DOHH2 (cell line): Measurements from ENCODE around the gene RAMP3.

Experiments
- H3F3A ChIP-seq: fragments of 200-600 bp; sonication (generic), shearing (Covaris generic); 2 replicates; pipeline ENCODE4 v1.6.0; 2016; ENCODE audit warnings: antibody characterized with exemption, mild to moderate bottlenecking; ENCODE audit not compliant: control insufficient read depth, insufficient read depth
- H3K27ac ChIP-seq: fragments of 200-600 bp; sonication (generic); 2 replicates; pipeline ENCODE4 v1.5.1; 2014; ENCODE audit warnings: low read depth, mild to moderate bottlenecking, low read length, moderate library complexity
- H3K27me3 ChIP-seq: fragments of 200-600 bp; sonication (generic); 2 replicates; pipeline ENCODE4 v1.6.1; 2014; ENCODE audit warnings: mild to moderate bottlenecking, low read length, mixed read lengths; ENCODE audit not compliant: control insufficient read depth
- H3K36me3 ChIP-seq: fragments of 200-600 bp; sonication (generic); 2 replicates; pipeline ENCODE4 v1.6.1; 2014; ENCODE audit warnings: mild to moderate bottlenecking, low read length, moderate library complexity, mixed read lengths; ENCODE audit not compliant: control insufficient read depth
- H3K4me1 ChIP-seq: fragments of 200-600 bp; sonication (generic); 2 replicates; pipeline ENCODE4 v1.6.1; 2014; ENCODE audit warnings: mild to moderate bottlenecking, low read length, mixed read lengths; ENCODE audit not compliant: control insufficient read depth
- H3K4me2 ChIP-seq: fragments of 200-600 bp; sonication (generic); 2 replicates; pipeline ENCODE4 v1.6.0; 2014; ENCODE audit warnings: mild to moderate bottlenecking, low read length, moderate library complexity
- H3K4me3 ChIP-seq: fragments of 200-600 bp; sonication (generic); 2 replicates; pipeline ENCODE4 v1.5.1; 2014; ENCODE audit warnings: mild to moderate bottlenecking, low read length, mixed read lengths
- H3K79me2 ChIP-seq: fragments of 200-600 bp; sonication (generic); 2 replicates; pipeline ENCODE4 v1.6.1; 2014; ENCODE audit warnings: mild to moderate bottlenecking, low read length, mixed read lengths; ENCODE audit not compliant: control insufficient read depth
- H3K9me2 ChIP-seq: fragments of 200-600 bp; sonication (generic); replicated peaks from 2 replicates; pipeline ENCODE4 v1.6.1; 2014; ENCODE audit warnings: mild to moderate bottlenecking, low read length, mixed read lengths; ENCODE audit not compliant: control insufficient read depth
- H3K9me3 ChIP-seq: fragments of 200-600 bp; sonication (generic); 2 replicates; pipeline ENCODE4 v1.6.1; 2014; ENCODE audit warnings: antibody characterized with exemption, low read length, mixed read lengths; ENCODE audit not compliant: control insufficient read depth, insufficient read depth
- H4K20me1 ChIP-seq: fragments of 200-600 bp; sonication (generic); 2 replicates; pipeline ENCODE4 v1.6.0; 2014; ENCODE audit warnings: low read depth, mild to moderate bottlenecking, antibody characterized with exemption, low read length, moderate library complexity; ENCODE audit not compliant: control insufficient read depth, insufficient read depth
- EZH2phosphoT487 ChIP-seq: fragments of 200-600 bp; sonication (generic); IDR thresholded peaks from 2 replicates; pipeline ENCODE4 v1.6.1; 2017; ENCODE audit warnings: borderline replicate concordance, mild to moderate bottlenecking, antibody characterized with exemption, low read length, moderate library complexity, mixed read lengths
- TF ChIP-seq, protein P1 (sequence below): fragments of 200-600 bp; sonication (generic); IDR thresholded peaks from one replicate; pipeline ENCODE4 v1.5.1; 2014; ENCODE audit warnings: antibody characterized with exemption, mild to moderate bottlenecking, low read depth, low read length; ENCODE audit not compliant: poor library complexity, severe bottlenecking

The RAMP3 gene

DNA sequence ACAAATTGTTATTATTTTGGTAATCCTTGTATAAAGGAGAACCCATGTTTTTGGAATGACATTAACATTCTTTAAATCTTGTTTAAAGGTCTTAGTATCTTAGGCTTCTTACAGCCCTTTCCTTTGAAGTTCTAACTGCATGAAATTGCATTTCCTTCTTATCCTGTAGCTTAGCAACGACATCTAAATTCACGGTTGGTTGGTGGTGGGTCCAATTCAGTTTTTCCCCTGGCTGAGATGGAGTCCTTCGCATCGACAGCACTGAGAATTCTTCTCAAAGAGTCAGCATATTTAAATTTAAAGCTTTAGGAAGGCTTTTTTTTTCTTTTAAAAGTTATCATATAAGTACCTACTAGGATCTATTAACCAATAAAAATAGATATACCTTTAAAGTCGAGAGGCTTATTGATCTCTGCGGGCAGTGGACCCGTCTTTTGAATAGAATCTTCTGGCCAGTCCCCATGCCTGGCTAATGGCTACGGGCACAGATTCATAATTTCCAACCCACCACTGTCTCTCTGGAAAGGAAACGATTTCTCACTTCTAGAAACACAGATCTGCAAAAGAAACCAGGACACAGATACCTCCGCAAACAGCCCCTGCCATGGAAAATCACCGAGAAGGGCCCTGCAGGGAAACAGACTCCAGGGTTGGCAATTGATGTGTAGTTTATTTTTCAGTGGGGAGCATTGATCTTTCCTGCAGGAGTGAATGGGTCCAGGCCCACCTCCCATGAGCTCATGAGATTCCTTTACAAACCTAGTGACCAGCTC is 63.4 kb downstream of the RAMP3 start:
- no peaks in the 10 kb centered on the region for H3K9me2 ChIP-seq
- H3K4me3 ChIP-seq: no peak overlapping the region
- H3K4me1 ChIP-seq: no peaks in the 10 kb centered on the region
- H3F3A ChIP-seq: no peaks in the 10 kb centered on the region
- H3K79me2 ChIP-seq: no peaks in the 10 kb centered on the region
- no peak overlapping the region for H3K27ac ChIP-seq
- peaks cover 13% of the 10 kb centered on the region; the same call in 1 of the 2 replicates for H3K27me3 ChIP-seq
- no peak for TF ChIP-seq EZH2phosphoT487
- TF ChIP-seq, protein P1, sequence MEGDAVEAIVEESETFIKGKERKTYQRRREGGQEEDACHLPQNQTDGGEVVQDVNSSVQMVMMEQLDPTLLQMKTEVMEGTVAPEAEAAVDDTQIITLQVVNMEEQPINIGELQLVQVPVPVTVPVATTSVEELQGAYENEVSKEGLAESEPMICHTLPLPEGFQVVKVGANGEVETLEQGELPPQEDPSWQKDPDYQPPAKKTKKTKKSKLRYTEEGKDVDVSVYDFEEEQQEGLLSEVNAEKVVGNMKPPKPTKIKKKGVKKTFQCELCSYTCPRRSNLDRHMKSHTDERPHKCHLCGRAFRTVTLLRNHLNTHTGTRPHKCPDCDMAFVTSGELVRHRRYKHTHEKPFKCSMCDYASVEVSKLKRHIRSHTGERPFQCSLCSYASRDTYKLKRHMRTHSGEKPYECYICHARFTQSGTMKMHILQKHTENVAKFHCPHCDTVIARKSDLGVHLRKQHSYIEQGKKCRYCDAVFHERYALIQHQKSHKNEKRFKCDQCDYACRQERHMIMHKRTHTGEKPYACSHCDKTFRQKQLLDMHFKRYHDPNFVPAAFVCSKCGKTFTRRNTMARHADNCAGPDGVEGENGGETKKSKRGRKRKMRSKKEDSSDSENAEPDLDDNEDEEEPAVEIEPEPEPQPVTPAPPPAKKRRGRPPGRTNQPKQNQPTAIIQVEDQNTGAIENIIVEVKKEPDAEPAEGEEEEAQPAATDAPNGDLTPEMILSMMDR: no peak
- no peaks in the 10 kb centered on the region for H3K9me3 ChIP-seq
- no peak overlapping the region for H3K4me2 ChIP-seq
- H3K36me3 ChIP-seq: no peaks in the 10 kb centered on the region
- H4K20me1 ChIP-seq: 0 out of 2 replicates have a peak, but pooled peaks cover 3% of the 10 kb centered on the region

DNA sequence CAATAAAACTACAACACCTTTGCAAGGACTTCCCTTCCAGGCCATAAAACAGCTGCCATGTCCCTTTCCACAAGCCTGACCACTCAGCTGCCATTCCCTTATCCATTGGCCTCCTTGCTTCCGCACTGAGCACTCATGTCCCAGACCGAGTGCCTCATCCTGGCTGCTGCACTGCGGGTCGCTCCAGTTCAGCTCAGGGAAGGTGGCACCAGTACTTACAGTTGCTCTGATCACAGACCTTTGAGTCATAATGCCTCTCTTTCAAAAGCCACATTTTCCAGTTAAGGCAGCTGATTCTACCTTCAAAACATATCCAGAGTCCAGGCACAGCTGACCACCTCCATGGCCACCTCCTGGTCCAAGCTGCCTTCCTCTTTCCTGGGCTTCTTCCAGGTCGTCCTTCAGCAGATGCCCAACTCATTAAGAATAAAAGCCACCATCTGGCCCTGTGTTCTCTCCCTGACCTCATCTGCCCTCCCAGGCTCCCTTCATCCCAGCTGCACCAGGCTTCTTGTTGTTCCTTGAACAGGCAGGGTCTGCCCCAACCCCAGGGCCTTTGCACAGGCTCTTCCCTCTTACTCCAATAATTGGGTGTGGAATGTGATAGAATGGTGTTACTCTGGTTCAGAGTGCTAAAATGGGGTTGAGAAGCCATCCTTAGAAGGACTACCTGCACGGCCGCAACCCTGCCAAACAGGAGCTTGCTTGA is 64.5 kb downstream of the RAMP3 start:
- H3K9me3 ChIP-seq: no peaks in the 10 kb centered on the region
- H3K27me3 ChIP-seq: peaks cover 13% of the 10 kb centered on the region; the same call in 1 of the 2 replicates
- no peak for TF ChIP-seq EZH2phosphoT487
- TF ChIP-seq, protein P1: no peak
- no peak overlapping the region for H3K27ac ChIP-seq
- H3F3A ChIP-seq: no peaks in the 10 kb centered on the region
- H3K36me3 ChIP-seq: no peaks in the 10 kb centered on the region
- no peaks in the 10 kb centered on the region for H3K9me2 ChIP-seq
- H3K4me2 ChIP-seq: no peak overlapping the region
- H4K20me1 ChIP-seq: 0 out of 2 replicates have a peak, but pooled peaks cover 3% of the 10 kb centered on the region
- H3K79me2 ChIP-seq: no peaks in the 10 kb centered on the region
- H3K4me3 ChIP-seq: no peak overlapping the region
- no peaks in the 10 kb centered on the region for H3K4me1 ChIP-seq

DNA sequence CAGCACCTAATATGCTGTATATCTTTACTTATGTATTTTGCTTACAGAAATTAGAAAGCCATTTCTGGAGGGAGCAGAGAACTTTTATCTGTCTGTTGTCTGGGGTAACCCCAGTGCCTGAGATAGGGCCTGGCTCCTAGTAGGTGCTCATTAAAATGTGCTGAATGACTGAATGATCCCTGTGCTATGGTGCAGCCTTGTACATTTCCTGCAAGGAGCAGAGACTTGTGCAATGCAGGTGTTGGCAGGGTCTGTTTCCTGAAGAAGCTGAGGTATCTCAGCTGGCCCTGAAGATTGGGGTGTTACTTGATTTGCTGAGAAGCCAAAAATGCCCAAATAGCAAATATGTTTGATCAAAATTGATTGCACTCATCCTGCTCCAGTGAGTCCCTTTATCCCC is 65.5 kb downstream of the RAMP3 start:
- peaks cover 9% of the 10 kb centered on the region; the same call in 1 of the 2 replicates for H3K27me3 ChIP-seq
- no peaks in the 10 kb centered on the region for H3K9me3 ChIP-seq
- H3F3A ChIP-seq: no peaks in the 10 kb centered on the region
- no peaks in the 10 kb centered on the region for H3K79me2 ChIP-seq
- 0 out of 2 replicates have a peak, but pooled peaks cover 3% of the 10 kb centered on the region for H4K20me1 ChIP-seq
- no peaks in the 10 kb centered on the region for H3K36me3 ChIP-seq
- no peak overlapping the region for H3K4me3 ChIP-seq
- no peak for TF ChIP-seq EZH2phosphoT487
- TF ChIP-seq, protein P1: no peak
- no peaks in the 10 kb centered on the region for H3K9me2 ChIP-seq
- no peaks in the 10 kb centered on the region for H3K4me1 ChIP-seq
- H3K27ac ChIP-seq: no peak overlapping the region
- H3K4me2 ChIP-seq: no peak overlapping the region
